ENCODE measurements around the gene SLC24A3.

SLC24A3 gene

GRCh38 chr20:19710336-19711120, 498.1 kb downstream of the SLC24A3 start:
- Mint-ChIP-seq H3K27ac (no peak overlapping the region), H3K36me3 (ENCODE audit: low read depth) (no peaks in the 10 kb centered on the region), H3K4me1 (ENCODE audit: low read depth) (no peaks in the 10 kb centered on the region)

DNA sequence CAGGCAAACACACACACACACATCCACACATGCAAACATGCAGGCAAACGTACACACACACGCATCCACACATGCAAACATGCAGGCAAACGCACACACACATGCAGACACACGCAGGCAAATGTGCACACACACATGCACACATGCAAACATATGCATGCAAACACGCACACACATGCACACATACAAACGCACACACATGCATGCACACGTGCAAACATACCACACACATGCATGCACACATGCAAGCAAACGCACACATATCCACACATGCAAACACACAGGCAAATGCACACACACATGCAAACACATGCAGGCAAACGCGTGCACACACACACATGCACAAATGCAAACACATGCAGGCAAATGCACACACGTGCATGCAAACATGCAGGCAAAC, 498.7 kb downstream of the SLC24A3 start:
- Mint-ChIP-seq H3K4me3 (no peak overlapping the region), H3K27ac (no peak overlapping the region), H3K36me3 (ENCODE audit: low read depth) (no peaks in the 10 kb centered on the region), H3K27me3 (no peaks in the 10 kb centered on the region), H3K9me3 (no peaks in the 10 kb centered on the region), H3K4me1 (ENCODE audit: low read depth) (no peaks in the 10 kb centered on the region)
- intact Hi-C loops (cut with micrococcal nuclease), result no loop called here

More at GRCh38 chr20:19710336-19711120, 498.1 kb downstream of the SLC24A3 start:
- no peaks in the 10 kb centered on the region for H3K9me3 Mint-ChIP-seq
- H3K4me3 Mint-ChIP-seq, result no peak overlapping the region
- H3K27me3 Mint-ChIP-seq, result no peaks in the 10 kb centered on the region
- intact Hi-C loops (cut with micrococcal nuclease), result no loop called here

DNA sequence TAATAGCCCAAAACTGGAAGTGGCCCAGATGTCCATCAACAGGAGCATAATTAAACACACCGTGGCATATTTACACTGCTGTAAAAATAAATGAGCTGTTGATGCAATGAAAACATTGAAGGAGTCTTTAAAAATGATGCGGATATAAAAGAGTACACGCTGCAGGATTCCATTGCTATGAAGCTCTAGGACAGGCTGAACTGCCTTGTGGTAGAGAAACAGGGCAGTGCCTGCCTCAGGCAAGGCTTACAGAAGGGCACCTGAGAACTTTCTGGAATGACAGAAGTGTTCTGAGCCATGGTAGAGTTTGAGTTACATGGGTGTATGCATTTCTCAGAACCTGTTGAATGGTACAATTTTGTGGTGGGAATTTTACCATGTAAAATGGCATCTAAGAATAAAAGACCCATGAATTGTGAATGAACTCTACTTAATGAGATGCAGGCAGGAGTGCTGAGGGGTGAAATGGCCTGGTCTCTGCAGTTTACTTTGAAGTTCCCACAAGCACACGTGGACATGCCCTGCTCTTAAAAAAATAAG, 500.3 kb downstream of the SLC24A3 start:
- Mint-ChIP-seq H3K27ac (no peak overlapping the region), H3K27me3 (no peaks in the 10 kb centered on the region), H3K4me3 (no peak overlapping the region), H3K4me1 (ENCODE audit: low read depth) (peaks cover 10% of the 10 kb centered on the region), H3K36me3 (ENCODE audit: low read depth) (no peaks in the 10 kb centered on the region), H3K9me3 (no peaks in the 10 kb centered on the region)
- intact Hi-C loops (cut with micrococcal nuclease), result no loop called here

DNA sequence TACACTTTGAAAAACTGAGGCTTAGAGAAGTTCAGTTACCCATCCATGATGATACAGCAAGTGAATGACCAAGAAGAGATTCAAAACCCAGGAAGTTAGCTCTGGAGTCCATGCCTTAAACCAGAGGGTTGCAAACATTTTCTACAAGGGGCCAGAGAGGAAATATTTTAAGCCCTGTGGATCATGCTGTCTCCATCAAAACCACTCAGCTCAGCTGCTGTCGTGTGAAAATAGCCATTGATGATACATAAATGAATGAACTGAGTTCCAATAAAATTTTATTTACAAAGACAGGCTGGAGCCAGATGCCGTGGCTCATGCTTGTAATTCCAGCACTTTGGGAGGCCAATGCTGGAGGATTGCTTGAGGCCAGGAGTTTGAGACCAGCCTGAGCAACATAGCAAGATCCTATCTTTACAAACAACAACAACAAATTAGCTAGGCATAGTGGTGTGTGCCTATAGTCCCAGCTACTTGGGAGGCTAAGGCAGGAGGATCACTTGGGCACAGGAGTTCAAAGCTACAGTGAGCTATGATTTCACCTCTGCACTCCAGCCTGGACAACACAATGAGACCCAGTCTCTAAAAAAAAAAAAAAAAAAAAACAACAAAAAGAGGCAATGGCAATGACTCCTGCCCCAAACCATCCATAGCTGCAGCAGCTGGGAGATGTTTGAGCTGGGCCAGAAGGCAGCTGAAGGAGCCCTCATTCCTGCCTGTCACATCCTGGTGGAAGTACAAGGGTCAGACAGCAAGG, 501.6 kb downstream of the SLC24A3 start:
- H3K4me1 Mint-ChIP-seq (ENCODE audit: low read depth), result peaks cover 15% of the 10 kb centered on the region
- H3K36me3 Mint-ChIP-seq (ENCODE audit: low read depth), result no peaks in the 10 kb centered on the region
- no peaks in the 10 kb centered on the region for H3K9me3 Mint-ChIP-seq
- no peak overlapping the region for H3K27ac Mint-ChIP-seq
- intact Hi-C loops (cut with micrococcal nuclease), result no loop called here
- H3K27me3 Mint-ChIP-seq, result no peaks in the 10 kb centered on the region
- H3K4me3 Mint-ChIP-seq, result no peak overlapping the region

GRCh38 chr20:19714579-19714840, 502.1 kb downstream of the SLC24A3 start:
- Mint-ChIP-seq H3K36me3 (ENCODE audit: low read depth) (no peaks in the 10 kb centered on the region), H3K4me1 (ENCODE audit: low read depth) (peaks cover 16% of the 10 kb centered on the region), H3K9me3 (no peaks in the 10 kb centered on the region), H3K27ac (no peak overlapping the region), H3K4me3 (no peak overlapping the region), H3K27me3 (peaks cover 2% of the 10 kb centered on the region)
- intact Hi-C loops (cut with micrococcal nuclease), result no loop called here

GRCh38 chr20:19715986-19716385, 503.5 kb downstream of the SLC24A3 start:
- Mint-ChIP-seq H3K27me3 (peaks cover 4% of the 10 kb centered on the region), H3K4me1 (ENCODE audit: low read depth) (peaks cover 23% of the 10 kb centered on the region), H3K9me3 (no peaks in the 10 kb centered on the region), H3K36me3 (ENCODE audit: low read depth) (no peaks in the 10 kb centered on the region), H3K4me3 (no peak overlapping the region), H3K27ac (no peak overlapping the region)
- intact Hi-C loops (cut with micrococcal nuclease), result no loop called here

- Mint-ChIP-seq H3K36me3 (ENCODE audit: low read depth) (no peaks in the 10 kb centered on the region), H3K9me3 (no peaks in the 10 kb centered on the region), H3K4me1 (ENCODE audit: low read depth) (peaks cover 40% of the 10 kb centered on the region), H3K4me3 (no peak overlapping the region), H3K27ac (peak overlapping the region; percentile 18), H3K27me3 (peaks cover 4% of the 10 kb centered on the region)
- intact Hi-C loops (cut with micrococcal nuclease), result no loop called here
Observed at GRCh38 chr20:19718880-19719279, 506.4 kb downstream of the SLC24A3 start.

GRCh38 chr20:19720991-19721390, 508.5 kb downstream of the SLC24A3 start:
- H3K27ac Mint-ChIP-seq, result no peak overlapping the region
- H3K36me3 Mint-ChIP-seq (ENCODE audit: low read depth), result no peaks in the 10 kb centered on the region
- H3K9me3 Mint-ChIP-seq, result no peaks in the 10 kb centered on the region
- H3K4me1 Mint-ChIP-seq (ENCODE audit: low read depth), result peaks cover 49% of the 10 kb centered on the region
- H3K27me3 Mint-ChIP-seq, result peaks cover 4% of the 10 kb centered on the region
- intact Hi-C loops (cut with micrococcal nuclease), result no loop called here
- no peak overlapping the region for H3K4me3 Mint-ChIP-seq

DNA sequence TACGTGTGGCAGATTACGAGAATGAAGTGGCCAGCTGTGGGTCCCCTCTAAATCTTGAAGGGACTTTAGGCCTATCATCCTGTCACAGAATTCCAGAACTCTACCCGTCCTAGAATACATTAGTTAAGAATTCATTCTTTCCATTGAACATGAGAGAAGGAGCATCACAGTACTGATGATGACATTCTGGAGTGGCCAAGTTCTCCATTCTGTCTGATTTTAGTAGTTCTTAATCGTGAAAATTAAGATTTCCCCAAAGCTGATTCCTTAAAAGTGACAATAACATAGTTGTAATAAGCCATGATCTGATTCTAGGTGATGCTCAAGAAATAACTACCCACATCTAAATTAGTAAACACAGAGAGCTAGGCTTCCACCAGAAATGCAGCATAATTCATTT, 510.6 kb downstream of the SLC24A3 start:
- intact Hi-C loops (cut with micrococcal nuclease), result no loop called here
- Mint-ChIP-seq H3K36me3 (ENCODE audit: low read depth) (no peaks in the 10 kb centered on the region), H3K27me3 (peaks cover 4% of the 10 kb centered on the region), H3K9me3 (no peaks in the 10 kb centered on the region), H3K4me1 (ENCODE audit: low read depth) (peaks cover 54% of the 10 kb centered on the region), H3K27ac (no peak overlapping the region), H3K4me3 (no peak overlapping the region)

DNA sequence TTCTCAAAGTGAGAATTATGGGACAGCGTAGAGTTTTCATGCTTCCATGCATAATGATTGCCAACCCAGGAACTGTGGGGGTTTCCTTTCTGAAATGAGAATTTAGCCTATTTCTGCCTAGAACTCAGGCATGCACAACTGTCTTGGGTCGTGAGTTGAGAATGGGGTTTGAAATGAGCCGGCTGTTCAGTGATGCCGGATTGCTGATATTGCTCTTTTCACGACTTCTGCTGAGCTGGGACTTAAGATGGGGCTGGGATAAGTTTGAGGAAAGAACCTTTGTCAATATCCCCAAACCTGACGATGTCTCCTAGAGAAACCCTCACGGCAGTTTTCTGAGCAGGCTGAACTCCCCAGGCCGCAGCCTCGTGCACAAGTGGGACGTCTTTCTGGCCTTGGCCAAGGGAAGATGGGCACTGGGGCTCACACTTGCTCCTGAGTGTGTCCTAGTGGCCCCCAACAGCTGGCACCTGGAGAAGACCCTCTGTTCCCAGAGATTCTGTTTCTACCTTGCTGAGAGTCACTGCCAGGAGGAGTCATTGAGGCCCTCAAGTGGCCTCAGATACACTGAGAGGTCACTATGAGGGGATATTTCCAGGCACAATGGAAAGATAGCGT, 511.5 kb downstream of the SLC24A3 start:
- H3K27me3 Mint-ChIP-seq, result peaks cover 4% of the 10 kb centered on the region
- intact Hi-C loops (cut with micrococcal nuclease), result no loop called here
- H3K4me1 Mint-ChIP-seq (ENCODE audit: low read depth), result peaks cover 49% of the 10 kb centered on the region
- H3K4me3 Mint-ChIP-seq, result no peak overlapping the region
- H3K27ac Mint-ChIP-seq, result no peak overlapping the region
- H3K9me3 Mint-ChIP-seq, result no peaks in the 10 kb centered on the region
- no peaks in the 10 kb centered on the region for H3K36me3 Mint-ChIP-seq (ENCODE audit: low read depth)

GRCh38 chr20:19725373-19725772, 512.9 kb downstream of the SLC24A3 start:
- Mint-ChIP-seq H3K36me3 (ENCODE audit: low read depth) (no peaks in the 10 kb centered on the region), H3K4me1 (ENCODE audit: low read depth) (peaks cover 43% of the 10 kb centered on the region), H3K4me3 (no peak overlapping the region), H3K27me3 (no peaks in the 10 kb centered on the region), H3K27ac (peak overlapping the region; percentile 59), H3K9me3 (no peaks in the 10 kb centered on the region)
- intact Hi-C loops (cut with micrococcal nuclease), result loop anchor here (5.0 kb wide), 1 partner anchor 33 kb away; no protein-coding TSS in a partner anchor

GRCh38 chr20:19725814-19726525, 513.5 kb downstream of the SLC24A3 start:
- H3K9me3 Mint-ChIP-seq, result no peaks in the 10 kb centered on the region
- no peaks in the 10 kb centered on the region for H3K27me3 Mint-ChIP-seq
- H3K36me3 Mint-ChIP-seq (ENCODE audit: low read depth), result no peaks in the 10 kb centered on the region
- H3K4me1 Mint-ChIP-seq (ENCODE audit: low read depth), result peaks cover 41% of the 10 kb centered on the region
- intact Hi-C loops (cut with micrococcal nuclease), result loop anchor here (5.0 kb wide), 1 partner anchor 34 kb away; no protein-coding TSS in a partner anchor
- H3K4me3 Mint-ChIP-seq, result no peak overlapping the region
- H3K27ac Mint-ChIP-seq, result peak overlapping the region; percentile 65

- no peaks in the 10 kb centered on the region for H3K27me3 Mint-ChIP-seq
- H3K27ac Mint-ChIP-seq, result no peak overlapping the region
- intact Hi-C loops (cut with micrococcal nuclease), result loop anchor here (5.0 kb wide), 1 partner anchor 35 kb away; no protein-coding TSS in a partner anchor
- no peak overlapping the region for H3K4me3 Mint-ChIP-seq
- H3K36me3 Mint-ChIP-seq (ENCODE audit: low read depth), result no peaks in the 10 kb centered on the region
- H3K9me3 Mint-ChIP-seq, result no peaks in the 10 kb centered on the region
- H3K4me1 Mint-ChIP-seq (ENCODE audit: low read depth), result peaks cover 36% of the 10 kb centered on the region
Observed at GRCh38 chr20:19727251-19727847, 514.9 kb downstream of the SLC24A3 start.

All from dendritic cell treated with granulocyte-macrophage colony-stimulating factor and Interleukin-4, amounts not matched to agents 40 ng/mL and 50 ng/mL, for 4 days (primary cell).